Hindlimb muscle (tissue), 1 donor: ENCODE data around the gene MRPL37. TPM values are rescaled to one million over a fixed set of nuclear protein-coding genes. Genes with fewer than 3 reads are reported as not detected.
A peak's percentile ranks its signal among the peaks of the same experiment; 100 is the strongest.
"Not testable (repeated sequence)": the region's sequence is repeated elsewhere in the genome, so short reads cannot be mapped to it uniquely, and the experiment has no call there.

Source experiments
- DNase-seq: peaks from one replicate; pipeline ENCODE4 v3.0.0-alpha.2; 2013
- polyA plus RNA-seq: library from polyadenylated mRNA; unstranded; fragments of 120-200 nt; gene quantifications from one replicate; pipeline ENCODE4 v1.2.1, GENCODE V29; 2013; ENCODE audit not compliant: insufficient read length

MRPL37 gene
- 65.1 TPM for polyA plus RNA-seq

GRCh38 chr1:54199765-54200518, at the start of gene MRPL37, which contains the start of gene CYB5RL:
MRPL37 (plus strand) TSS chr1:54200167; CDS start chr1:54200244, 77 bp downstream.
CYB5RL (minus strand) TSS chr1:54200030; CDS start chr1:54195616, 4,414 bp downstream.
- peak; percentile 96 for DNase-seq

- no peak for DNase-seq
These were observed 49.0 kb upstream of the MRPL37 start for GRCh38 chr1:54151013-54151412.

- no peak for DNase-seq
These were observed 47.3 kb upstream of the MRPL37 start, which contains the start of gene CDCP2 for GRCh38 chr1:54152696-54153095. CDCP2 (minus strand) TSS chr1:54153000; CDS start chr1:54152922, 78 bp downstream.

- peak; percentile 62 for DNase-seq
These were observed 46.2 kb upstream of the MRPL37 start for GRCh38 chr1:54153535-54154439.

- DNase-seq: no peak
These were observed 43.8 kb upstream of the MRPL37 start for GRCh38 chr1:54156201-54156600.

GRCh38 chr1:54156986-54157385, 43.0 kb upstream of the MRPL37 start:
- DNase-seq: no peak

- DNase-seq: no peak
These were observed 42.6 kb upstream of the MRPL37 start for GRCh38 chr1:54157401-54157800.

GRCh38 chr1:54158071-54158470, 41.9 kb upstream of the MRPL37 start:
- DNase-seq: no peak

GRCh38 chr1:54159733-54160316, 40.1 kb upstream of the MRPL37 start:
- no peak for DNase-seq

GRCh38 chr1:54160351-54160750, 39.6 kb upstream of the MRPL37 start:
- DNase-seq: no peak

- DNase-seq: no peak
These were observed 38.3 kb upstream of the MRPL37 start for GRCh38 chr1:54161495-54162168.

GRCh38 chr1:54163051-54163450, 36.9 kb upstream of the MRPL37 start:
- DNase-seq: no peak

- no peak for DNase-seq
These were observed 36.4 kb upstream of the MRPL37 start for GRCh38 chr1:54163573-54163972.

GRCh38 chr1:54165146-54165545, 34.8 kb upstream of the MRPL37 start:
- no peak for DNase-seq

- not testable (repeated sequence) for DNase-seq
These were observed 33.6 kb upstream of the MRPL37 start for GRCh38 chr1:54166357-54166756.

GRCh38 chr1:54167422-54168139, 32.4 kb upstream of the MRPL37 start:
- no peak for DNase-seq

- no peak for DNase-seq
These were observed 31.6 kb upstream of the MRPL37 start for GRCh38 chr1:54168206-54168965.

- no peak for DNase-seq
These were observed 30.9 kb upstream of the MRPL37 start for GRCh38 chr1:54169068-54169467.

GRCh38 chr1:54171016-54171415, 29.0 kb upstream of the MRPL37 start:
- DNase-seq: no peak

GRCh38 chr1:54171606-54172005, 28.4 kb upstream of the MRPL37 start:
- no peak for DNase-seq
